PFSK-1 (cell line): ENCODE data around the gene GHRHR.

ENCODE experiments used
- FOXP2 ChIP-seq: optimal IDR thresholded peaks from 2 replicates; pipeline ENCODE3; 2011; ENCODE audit warnings: borderline replicate concordance, control low read depth, inconsistent platforms; ENCODE audit not compliant: insufficient read depth; ENCODE audit errors: extremely low read length, extremely low read depth
- POLR2AphosphoS5 ChIP-seq: IDR thresholded peaks from 2 replicates; pipeline ENCODE4 v1.6.1; 2012; ENCODE audit warnings: low read depth, mild to moderate bottlenecking, control low read depth, low read length, moderate library complexity
- REST ChIP-seq, 2 experiments: IDR thresholded peaks; 2 replicates each; pipeline versions ENCODE4 v1.6.1 to v1.8.0; 2011 to 2012; ENCODE audit warnings: low read depth in 2 of 2, low read length in 2 of 2, control low read depth in 1 of 2, inconsistent platforms in 1 of 2, mild to moderate bottlenecking in 1 of 2, moderate library complexity in 1 of 2; ENCODE audit not compliant: insufficient read depth in 1 of 2
- SIN3A ChIP-seq: IDR thresholded peaks from 2 replicates; pipeline ENCODE4 v1.6.1; 2012; ENCODE audit warnings: mild to moderate bottlenecking, low read length, moderate library complexity, borderline replicate concordance; ENCODE audit not compliant: insufficient read depth
- TAF1 ChIP-seq: IDR thresholded peaks from 2 replicates; pipeline ENCODE4 v1.6.1; 2012; ENCODE audit warnings: low read length, control low read depth, borderline replicate concordance; ENCODE audit not compliant: insufficient read depth

The GHRHR gene

GRCh38 chr7:31003097-31003496 lies 39.3 kb downstream of the GHRHR start:
- TF ChIP-seq REST (IDR thresholded peaks at IDR 0.05; ENCODE audit: insufficient read depth in 1 of 2, low read depth in 2 of 2, low read length in 2 of 2) (no peak), POLR2AphosphoS5 (no peak), TAF1 (no peak), FOXP2 (no peak), SIN3A (no peak)

GRCh38 chr7:31003721-31004120 lies 40.0 kb downstream of the GHRHR start:
- TF ChIP-seq FOXP2 (no peak), SIN3A (no peak), TAF1 (no peak), POLR2AphosphoS5 (no peak), REST (IDR thresholded peaks at IDR 0.05; ENCODE audit: insufficient read depth in 1 of 2, low read depth in 2 of 2, low read length in 2 of 2) (no peak)

- TF ChIP-seq FOXP2: no peak
- TF ChIP-seq SIN3A: no peak
- no peak for TF ChIP-seq POLR2AphosphoS5
- no peak for TF ChIP-seq TAF1
- TF ChIP-seq REST (IDR thresholded peaks at IDR 0.05; ENCODE audit: insufficient read depth in 1 of 2, low read depth in 2 of 2, low read length in 2 of 2): no peak
Measured at GRCh38 chr7:31004393-31004792, 40.6 kb downstream of the GHRHR start.

GRCh38 chr7:31006857-31007256 lies 43.1 kb downstream of the GHRHR start:
- TF ChIP-seq SIN3A (no peak), POLR2AphosphoS5 (no peak), TAF1 (no peak), REST (IDR thresholded peaks at IDR 0.05; ENCODE audit: insufficient read depth in 1 of 2, low read depth in 2 of 2, low read length in 2 of 2) (no peak), FOXP2 (no peak)

GRCh38 chr7:31007634-31008033 lies 43.9 kb downstream of the GHRHR start:
- TF ChIP-seq FOXP2 (no peak), SIN3A (no peak), TAF1 (no peak), REST (IDR thresholded peaks at IDR 0.05; ENCODE audit: insufficient read depth in 1 of 2, low read depth in 2 of 2, low read length in 2 of 2) (no peak), POLR2AphosphoS5 (no peak)
